Hindlimb muscle (tissue), 1 donor: ENCODE measurements around the gene ROPN1L. TPM values are rescaled to one million over a fixed set of nuclear protein-coding genes. Genes with fewer than 3 reads are reported as not detected.
A peak's percentile ranks its signal among the peaks of the same experiment; 100 is the strongest.

Experiments
- DNase-seq: peaks from one replicate; pipeline ENCODE4 v3.0.0-alpha.2; 2013
- polyA plus RNA-seq: library from polyadenylated mRNA; unstranded; fragments of 120-200 nt; gene quantifications from one replicate; pipeline ENCODE4 v1.2.1, GENCODE V29; 2013; ENCODE audit not compliant: insufficient read length

Gene ROPN1L
- polyA plus RNA-seq, 1 donor: 0.25 TPM

DNA sequence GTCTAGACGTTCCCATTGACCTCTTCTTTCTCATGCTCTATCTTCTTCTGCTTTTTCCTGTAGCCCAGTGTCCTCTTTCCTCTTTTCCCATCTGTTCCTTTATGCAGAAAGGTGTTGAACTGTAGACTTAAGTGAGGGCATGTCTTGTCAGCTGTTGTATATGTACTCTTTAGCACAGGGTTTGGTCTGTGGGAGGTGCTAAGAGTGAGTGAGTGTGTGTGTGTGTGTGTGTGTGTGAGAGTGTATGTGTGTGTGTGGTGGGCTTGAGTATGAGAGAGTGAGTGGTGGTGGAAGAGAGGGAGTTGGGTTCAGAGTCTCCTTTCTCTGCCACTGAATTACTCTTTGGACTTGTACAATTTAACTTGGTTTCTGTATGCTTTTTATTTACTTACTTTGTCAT lies 10.3 kb upstream of the ROPN1L start:
- no peak for DNase-seq

DNA sequence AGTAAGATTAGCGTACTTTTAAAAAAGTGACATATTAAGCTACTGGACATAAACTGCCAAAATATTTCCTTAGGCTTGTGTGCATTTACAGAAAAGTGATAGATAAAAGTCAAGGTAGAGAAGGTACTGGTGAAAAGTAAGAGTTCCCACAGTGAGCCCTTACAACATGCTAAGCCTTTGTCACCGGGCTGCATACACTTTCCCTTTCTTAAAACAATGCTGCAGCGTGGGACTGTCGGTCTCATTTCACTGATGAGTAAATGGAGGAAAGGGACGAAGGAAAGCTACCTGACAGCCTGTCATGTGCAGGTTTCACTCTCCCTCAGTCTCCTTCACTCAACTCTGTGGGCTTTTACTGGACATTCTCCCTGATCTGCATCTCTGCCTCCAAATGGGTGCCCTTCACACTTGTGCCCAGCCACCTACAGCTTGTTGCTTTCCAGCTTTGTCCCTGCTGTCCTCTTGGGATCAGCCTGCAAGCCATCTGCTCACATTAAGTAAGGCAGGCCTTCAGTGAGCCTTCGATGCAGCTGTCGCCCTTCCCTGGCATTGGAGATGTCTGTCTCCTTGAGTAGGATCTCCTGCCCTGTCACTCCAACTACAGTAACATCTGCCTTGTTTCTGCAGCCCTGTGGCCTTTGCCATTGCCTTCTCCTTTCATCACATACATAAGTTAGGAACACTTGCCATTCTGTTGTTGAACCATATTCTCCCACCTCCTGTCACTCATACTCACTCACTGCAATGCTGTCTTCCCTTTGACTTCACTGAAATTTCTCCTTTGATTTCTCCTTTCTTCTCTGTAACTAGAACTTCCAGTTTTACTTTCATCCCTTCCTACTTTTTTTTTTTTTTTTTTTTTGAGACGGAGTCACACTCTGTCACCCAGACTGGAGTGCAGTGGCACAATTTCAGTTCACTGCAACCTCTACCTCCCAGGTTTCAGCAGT lies 9.3 kb upstream of the ROPN1L start:
- DNase-seq: no peak

DNA sequence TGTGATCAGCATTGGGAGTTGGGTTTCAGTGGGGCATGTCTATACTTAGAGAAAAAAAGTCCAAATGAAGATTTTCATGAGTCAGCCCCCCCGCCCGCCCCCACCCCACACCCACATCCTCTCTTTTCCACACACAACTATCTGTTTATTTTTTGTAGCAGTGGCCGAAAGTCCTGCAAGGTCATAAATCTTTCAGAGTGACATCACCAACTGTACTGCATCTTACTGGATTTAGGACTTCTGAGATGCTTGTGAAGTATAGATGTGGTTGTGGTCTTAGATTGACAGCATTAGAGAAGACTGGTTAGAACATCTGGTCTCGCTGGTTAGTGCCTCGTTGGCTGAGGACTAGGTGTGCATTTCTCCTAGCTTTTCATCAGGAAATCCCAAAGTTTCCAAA lies 7.3 kb upstream of the ROPN1L start:
- no peak for DNase-seq

DNA sequence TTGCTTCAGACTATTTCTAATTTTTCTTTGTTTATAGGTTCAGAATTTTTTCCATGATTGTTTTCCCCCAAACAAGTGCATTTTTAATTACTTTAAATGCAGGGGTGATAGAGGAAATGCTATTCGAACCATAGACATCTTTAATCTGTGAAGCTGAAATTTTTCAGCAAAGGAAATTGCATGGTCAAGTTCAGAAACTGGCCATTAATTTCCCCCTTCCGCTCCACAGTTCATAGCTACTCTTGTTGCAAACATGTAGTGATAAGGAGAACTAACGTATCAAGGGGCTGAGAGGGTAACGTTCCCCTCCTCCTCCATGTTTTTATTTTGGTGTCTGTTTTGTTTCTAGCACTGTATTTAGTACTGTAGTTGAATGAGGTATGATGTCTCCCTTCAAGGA lies 3.4 kb upstream of the ROPN1L start:
- DNase-seq: no peak

DNA sequence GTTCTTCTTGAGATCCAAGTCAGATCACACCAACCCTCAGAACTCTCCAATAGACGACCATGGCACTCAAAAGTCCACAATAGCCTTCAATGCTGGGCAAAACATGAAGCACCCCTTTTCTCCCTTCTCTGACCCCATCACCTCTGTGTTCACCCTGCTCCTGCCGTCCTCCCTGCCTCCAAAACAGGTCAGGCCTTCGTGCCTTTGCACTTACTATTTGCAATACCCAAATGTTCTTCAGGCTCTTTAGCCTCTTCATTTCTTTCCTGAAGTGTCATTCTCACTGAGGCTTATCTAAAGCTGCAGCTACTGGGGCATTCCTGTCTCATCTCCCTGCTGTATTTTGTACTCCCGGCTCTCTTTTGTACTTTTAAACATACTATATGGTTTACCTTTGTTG lies 2.0 kb upstream of the ROPN1L start:
- no peak for DNase-seq

DNA sequence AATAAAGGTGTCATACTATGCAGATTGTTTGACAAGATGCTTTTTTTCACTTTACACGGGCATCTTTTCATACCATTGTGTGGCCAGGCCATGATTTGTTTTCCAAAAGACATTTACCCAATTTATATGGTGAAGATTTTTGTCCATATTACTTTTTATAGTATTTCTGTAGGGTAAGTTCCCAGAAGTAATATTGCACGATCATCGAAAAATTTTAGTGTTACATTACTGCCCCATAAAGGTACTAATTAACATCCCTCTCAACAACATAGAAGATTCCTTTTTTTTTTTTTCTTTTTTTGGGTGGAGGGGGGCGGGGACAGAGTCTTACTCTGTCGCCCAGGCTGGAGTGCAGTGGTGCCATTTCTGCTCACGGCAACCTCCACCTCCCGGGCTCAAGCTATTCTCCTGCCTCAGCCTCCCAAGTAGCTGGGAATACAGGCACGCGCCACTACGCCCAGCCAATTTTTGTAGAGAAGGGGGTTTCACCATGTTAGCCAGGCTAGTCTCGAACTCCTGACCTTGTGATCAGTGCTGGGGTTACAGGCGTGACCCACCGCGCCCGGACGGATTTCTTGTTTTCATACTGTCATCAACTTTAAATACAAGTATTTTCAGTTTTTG lies 1.2 kb upstream of the ROPN1L start:
- no peak for DNase-seq

DNA sequence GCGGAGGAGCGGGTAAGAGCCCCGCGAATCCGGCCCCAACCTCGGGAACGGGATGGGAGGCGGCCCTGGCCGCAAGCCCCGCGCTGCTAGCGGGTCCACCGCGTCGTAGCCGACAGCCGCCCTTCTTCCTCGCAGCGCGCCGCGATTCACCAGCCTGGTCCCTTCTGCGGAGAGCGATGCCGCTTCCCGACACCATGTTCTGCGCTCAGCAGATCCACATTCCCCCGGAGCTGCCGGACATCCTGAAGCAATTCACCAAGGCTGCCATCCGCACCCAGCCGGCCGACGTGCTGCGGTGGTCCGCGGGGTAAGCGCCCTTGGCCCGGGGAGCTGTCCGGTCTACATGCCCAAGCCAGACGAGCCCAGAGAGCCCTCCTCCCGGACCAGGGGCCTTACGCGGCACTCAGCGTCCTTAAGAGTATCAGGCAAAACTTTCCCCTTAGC lies 335 bp downstream of the ROPN1L start:
- DNase-seq: no peak

DNA sequence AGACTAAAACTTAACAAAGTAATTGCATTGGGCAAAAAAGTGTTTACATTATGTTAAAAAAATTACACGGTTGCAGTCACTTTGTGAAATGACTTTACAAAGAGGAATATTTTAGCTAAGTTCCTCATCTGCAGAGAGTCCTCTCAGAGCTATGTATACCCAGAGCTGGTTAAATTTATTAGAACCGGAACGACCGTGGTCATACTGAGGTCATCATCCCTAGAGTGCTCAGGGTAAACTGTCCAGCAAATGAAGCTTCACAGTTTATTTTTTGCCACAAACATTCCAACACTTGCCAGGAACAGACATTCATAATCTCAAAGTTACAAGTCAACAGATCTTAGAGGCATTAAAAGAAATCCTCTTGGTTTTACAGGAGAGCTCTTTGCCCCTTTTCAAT lies 897 bp downstream of the ROPN1L start:
- DNase-seq: no peak

DNA sequence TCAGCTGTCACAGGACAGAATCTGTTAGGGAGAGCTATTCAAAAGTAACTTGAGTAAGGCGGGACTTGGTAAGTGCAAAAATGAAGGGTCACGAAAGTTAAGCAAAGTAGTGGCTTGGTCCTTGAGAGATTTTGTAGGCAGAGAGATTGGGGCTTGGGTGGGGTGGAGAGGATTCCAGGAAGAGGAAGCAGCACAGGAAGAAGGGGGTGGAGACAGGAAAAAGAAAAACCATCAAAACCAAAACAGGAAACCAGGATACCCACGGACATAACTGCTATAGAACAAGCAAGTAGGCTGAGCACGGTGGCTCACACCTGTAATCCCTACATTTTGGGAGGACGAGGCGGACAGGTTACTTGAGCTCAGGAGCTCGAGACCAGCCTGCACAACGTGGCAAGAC lies 3.7 kb downstream of the ROPN1L start:
- DNase-seq: no peak

DNA sequence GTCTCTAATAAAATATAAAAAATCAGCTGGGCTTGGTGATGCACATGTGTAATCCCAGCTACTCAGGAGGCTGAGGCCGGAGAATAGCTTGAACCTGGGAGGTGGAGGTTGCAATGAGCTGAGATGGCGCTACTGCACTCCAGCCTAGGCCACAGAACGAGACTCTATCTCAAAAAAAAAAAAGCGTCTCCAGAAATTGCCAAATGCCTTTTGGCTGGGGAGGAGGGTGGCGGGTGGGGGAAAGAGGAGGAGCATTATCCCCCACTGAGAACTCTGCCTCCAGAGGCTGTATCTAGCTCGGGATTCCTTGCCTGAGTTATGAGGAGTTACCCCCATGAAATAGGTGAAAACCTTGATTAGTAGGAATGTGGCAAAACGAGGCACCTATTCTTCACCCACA lies 4.8 kb downstream of the ROPN1L start:
- DNase-seq: no peak

DNA sequence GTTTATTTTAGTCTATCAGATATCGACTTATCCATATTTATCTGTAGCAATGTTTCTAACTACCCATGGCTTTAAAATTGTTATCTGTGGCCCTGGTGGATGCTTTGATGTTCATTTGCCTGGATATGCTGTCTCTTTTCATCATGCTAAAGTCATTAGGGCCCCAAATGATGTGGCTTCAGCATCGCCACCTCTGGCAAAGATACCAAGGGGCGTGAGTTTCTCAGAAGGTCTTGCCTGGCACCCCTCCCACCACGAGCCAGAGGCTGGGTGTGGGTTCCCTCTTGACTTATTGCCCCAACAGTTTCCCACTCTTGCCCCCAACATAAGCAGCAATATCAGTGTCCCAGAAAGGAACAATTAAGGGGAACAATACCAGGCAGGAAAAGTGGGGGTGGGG lies 5.4 kb downstream of the ROPN1L start:
- no peak for DNase-seq

DNA sequence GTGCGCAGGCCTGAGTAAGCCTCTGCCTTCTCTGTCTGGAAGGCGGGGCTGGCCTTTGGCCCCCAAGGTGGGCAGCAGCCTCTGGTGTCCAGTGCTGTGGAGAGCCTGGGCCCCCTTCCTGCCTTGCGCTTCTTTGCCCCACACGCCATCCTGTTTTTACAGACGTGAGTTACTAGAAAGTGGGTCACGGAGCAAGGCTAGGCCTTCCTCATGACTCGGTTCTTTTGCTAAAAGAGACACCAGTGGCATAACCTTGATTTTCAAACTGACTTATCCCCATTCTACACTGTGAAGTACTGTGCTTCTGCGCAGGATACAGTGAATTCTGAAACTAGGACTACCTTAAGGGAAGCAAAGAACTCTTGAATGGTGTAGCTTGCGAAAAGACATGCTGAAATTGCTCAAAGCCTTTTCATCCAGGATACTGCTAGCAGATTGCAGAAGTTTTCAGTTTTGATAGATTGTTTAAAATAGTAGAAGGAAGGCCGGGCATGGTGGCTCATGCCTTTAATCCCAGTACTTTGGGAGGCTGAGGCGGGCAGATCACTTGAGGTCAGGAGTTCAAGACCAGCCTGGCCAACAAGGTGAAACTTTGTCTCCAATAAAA lies 7.2 kb downstream of the ROPN1L start:
- no peak for DNase-seq

DNA sequence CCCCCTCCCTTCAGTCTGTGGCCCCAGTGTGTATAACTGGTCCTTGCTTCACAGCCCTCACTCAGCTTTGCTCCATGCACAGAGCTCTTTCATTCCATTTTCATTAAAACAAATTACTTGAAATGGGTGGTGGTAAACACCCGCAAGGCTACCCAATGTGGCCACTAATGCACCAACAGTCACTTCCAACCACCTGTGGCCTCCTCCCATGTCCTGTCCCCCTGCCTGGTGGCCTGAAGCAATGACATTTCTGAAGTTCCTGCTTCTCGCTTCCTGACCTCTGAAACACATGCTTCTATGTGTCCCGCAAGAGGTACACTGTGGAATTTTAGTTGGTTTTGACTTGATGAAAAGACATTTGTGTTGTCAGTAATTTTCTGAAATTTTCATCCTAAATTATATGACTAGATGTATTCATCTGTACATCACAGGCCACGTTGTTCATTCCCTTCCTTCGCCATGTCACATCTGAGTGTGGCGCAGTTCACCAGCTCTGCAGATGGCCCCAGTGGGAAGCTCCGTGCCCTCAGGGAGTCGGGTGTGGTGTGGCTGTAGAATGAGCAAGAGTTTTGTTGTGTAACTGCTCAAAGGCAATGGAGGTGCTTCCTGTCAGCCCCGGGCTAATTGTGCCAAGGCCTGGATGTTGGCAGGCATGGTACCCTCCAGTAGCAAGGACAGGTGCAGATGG lies 9.6 kb downstream of the ROPN1L start:
- DNase-seq: no peak

DNA sequence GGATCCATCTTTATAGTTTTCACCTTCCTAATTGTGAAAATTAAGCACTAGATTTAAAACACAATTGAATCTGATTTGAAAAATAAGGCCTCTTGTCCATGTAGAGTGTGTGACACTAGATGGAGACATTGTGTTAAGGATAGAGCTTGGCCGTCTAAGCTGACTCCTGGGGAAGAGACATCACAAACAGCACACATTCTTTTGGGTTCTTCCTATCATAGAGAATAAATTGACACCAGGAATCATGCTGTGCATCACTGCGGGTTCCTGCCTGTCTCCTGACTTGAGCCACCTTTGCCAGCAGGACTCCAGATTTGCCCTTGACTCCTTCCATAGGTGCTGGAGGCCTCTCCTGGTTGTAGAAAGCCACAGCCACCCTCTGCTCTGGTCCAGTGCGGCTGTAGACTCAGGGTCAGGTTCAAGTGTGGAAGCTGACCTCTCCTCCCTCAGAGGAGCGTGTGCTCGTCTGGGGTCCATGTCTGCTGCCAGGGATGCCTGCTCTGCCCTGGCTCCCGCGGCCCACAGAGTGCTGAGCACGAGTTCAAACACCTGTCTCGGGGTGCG lies 11.2 kb downstream of the ROPN1L start:
- DNase-seq: peak; percentile 75

DNA sequence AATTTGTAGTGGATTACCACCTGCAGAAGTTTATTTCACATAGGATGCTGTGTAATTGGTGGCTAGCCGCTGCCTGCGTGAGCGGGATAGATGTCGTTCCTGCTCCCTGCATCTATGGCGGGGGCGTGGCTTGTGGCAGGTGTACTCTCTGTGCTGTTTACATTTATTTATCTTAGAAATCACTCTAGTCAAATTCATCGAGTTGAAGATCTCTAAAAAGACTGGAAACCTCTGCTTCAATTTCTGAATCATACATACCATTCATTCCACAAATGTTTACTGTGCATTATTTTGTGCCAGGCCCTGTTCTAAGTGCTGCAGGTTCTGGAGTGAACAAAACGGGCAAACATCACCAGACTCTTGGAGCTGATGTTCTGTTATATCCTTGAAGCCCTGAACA lies 11.9 kb downstream of the ROPN1L start:
- DNase-seq: no peak

DNA sequence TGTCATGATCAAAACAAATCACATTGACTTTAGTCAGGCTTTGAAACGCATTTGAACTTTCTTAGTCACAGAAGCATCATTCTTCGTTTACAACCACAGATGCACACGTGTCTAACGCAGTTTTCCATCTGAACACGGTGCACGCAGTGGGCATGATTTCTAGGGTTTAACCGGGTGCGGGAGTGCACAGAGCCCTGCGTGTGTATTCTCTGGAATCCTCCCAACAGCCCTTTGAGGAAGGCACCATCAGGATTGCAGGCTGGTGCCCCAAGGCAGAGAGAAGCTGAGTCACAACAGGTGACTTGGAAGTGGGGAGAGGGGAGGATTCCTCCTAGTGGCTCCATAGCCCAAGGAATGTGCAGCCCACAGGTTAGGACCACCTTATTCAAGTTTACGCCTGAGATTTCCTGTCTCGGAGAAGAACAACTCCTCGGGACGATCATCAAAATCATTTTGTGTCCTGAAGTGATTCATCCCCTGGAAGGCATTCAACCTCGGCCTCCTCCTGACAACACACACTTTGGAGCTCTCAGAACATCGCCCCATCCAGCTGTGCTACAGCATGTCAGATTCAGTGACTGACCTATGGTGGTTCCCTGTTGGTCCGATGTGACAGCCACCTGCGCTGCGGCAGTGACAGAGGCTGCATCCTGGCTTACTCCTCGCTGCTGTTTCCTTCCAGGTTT lies 13.1 kb downstream of the ROPN1L start:
- DNase-seq: no peak

DNA sequence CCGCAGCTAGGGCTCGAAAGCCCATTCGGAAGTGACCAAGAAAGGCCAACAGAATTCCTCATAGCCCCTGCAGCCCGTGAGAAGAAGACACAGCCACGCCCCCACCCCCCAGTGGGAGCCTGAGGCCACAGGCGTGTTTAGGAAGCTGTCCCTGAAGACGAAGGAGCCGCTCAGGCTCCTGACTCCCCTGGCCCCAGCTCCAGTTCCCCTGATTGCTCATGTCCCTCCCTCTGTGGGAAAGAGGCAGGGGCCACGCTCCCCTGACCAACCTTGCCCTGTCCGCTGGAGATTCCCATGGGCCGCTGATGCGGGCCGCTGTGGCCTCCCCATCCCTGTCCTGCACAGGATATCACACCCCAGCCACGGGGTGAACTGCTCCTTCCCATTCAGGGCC lies 13.6 kb downstream of the ROPN1L start:
- no peak for DNase-seq

DNA sequence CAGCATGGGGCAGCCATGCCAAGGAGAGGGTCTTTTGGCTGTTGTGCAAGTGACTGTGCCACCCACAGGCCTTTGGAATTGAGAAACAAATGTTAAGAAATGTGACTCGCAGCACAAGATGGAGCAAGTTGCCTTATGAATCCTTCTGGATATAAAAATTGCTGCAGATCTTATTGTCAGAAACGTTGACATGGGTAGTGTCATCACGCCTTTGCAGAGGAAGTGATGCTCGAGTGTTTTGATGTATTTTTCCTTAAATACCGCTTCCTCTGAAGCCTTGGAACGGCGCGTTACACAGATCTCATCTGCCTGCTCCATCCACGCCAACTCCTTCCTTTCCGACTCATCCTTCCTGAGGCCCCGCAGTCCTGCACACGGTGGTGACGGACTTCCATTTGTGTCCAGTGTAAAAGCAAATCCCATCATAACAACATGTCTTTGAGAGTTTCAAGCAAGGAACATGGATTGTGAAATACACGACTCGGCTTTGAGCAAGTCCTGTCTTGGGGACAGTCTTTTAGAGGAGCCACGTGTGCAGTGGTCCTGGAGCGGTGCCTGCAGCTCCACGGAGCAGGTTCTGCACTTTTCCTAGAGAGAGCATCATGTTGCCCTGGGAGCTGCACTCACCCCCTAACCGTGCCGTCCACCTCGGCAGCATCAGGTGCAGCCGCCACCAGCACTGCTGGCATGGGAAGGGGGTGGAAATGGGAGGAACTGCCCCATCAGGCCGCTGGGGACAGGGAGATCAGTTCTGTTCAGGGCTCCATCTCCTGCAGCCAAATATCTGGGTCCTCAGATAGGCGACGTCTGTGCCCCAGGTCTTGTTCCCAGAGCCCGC lies 15.1 kb downstream of the ROPN1L start:
- DNase-seq: no peak

DNA sequence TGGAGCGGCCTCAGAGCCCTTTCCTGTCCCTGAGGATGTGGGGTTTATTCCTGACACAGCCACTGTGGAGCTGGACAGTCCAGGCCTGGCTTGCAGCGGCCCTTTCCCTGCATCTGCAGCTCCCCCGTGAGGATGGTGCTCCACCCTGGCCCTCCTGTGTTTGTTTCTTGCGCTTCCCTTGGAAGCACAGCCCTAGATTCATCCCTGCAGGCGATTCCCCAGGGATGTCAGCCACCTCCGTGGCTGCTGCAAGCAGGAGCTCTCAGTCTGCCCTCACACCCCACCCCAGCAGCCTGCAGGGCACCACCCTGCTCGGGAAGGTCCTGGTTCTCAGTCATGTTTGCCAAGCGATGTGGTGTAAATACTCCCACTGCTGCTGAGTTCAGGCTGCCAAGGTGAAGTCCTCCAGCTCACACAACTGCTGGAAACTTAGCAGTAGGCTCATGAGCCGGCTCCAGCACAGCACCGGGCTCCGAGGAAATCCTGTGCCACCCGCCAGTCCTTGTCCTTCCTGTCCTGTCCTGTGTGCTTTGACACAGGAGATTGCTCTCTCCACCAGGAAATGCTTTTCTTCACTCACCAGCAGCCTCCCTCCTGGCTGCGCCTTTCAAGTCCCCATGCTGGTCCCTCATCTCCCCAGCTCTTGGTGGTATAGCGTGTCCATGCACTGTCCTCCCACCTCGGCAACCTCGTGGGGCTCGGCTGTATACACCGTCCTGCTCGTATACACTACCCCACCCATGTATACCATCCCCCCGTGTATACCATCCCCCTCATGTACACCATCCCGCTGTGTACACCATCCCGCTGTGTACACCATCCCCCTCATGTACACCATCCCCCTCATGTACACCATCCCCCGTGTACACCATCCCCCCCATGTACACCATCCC lies 16.2 kb downstream of the ROPN1L start:
- DNase-seq: no peak
